Stomach (tissue), 4 donors: Measurements from ENCODE around the gene RPS6KA4.

Experiments used
- POLR2A ChIP-seq, 4 donors: fragments of 450-650 bp; IDR thresholded peaks; one replicate each; pipeline ENCODE4 v1.6.1; 2016; ENCODE audit warnings: antibody characterized with exemption in 4 of 4, control low read depth in 2 of 4, mild to moderate bottlenecking in 1 of 4, moderate library complexity in 1 of 4
- POLR2AphosphoS5 ChIP-seq, 3 donors: sonication (generic); formaldehyde crosslinking; IDR thresholded peaks; one replicate each; pipeline ENCODE4 v1.6.1; 2016; ENCODE audit warnings: antibody characterized with exemption in 3 of 3
- TF ChIP-seq, protein P1 (sequence below), 7 experiments: fragments of 450-650 bp in 4 of 7; fragments of 200-600 bp in 3 of 7; sonication (generic) in 3 of 7; IDR thresholded peaks; one replicate each; pipeline ENCODE4 v1.5.1; 2016 to 2019; ENCODE audit warnings: antibody characterized with exemption in 7 of 7, control low read depth in 2 of 7, mild to moderate bottlenecking in 1 of 7

DNA sequence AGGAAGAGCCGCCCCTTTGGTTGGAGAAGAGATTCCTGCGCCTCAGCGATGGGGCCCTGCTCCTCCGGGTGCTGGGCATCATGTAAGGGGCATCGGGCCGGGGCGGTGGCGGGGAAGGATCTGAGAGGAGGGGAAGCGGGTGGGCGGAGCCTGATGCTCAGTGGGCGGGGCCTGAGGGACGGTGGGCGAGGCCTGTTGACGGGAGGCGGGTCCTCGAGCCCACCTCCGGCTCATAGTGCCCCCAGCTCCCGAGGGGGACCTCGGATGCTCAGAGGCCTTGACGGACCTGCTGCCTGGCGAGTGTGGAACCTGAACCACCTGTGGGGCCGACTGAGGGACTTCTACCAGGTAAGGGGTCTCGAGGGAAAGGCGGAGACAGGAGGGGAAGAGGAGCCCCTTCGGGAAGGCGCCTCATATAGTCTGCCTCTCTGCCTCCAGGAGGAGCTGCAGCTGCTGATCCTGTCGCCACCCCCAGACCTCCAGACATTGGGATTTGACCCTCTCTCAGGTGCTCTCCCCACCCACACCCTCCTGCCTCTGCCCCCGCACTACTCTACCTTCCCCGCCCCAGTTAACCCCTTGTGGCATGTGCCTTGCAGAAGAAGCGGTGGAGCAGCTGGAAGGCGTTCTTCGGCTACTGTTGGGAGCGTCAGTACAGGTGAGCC is 18.2 kb upstream of the RPS6KA4 start:
- TF ChIP-seq POLR2A (IDR thresholded peaks at IDR 0.05) (no peak), POLR2AphosphoS5 (IDR thresholded peaks at IDR 0.05) (no peak)
- TF ChIP-seq, protein P1, sequence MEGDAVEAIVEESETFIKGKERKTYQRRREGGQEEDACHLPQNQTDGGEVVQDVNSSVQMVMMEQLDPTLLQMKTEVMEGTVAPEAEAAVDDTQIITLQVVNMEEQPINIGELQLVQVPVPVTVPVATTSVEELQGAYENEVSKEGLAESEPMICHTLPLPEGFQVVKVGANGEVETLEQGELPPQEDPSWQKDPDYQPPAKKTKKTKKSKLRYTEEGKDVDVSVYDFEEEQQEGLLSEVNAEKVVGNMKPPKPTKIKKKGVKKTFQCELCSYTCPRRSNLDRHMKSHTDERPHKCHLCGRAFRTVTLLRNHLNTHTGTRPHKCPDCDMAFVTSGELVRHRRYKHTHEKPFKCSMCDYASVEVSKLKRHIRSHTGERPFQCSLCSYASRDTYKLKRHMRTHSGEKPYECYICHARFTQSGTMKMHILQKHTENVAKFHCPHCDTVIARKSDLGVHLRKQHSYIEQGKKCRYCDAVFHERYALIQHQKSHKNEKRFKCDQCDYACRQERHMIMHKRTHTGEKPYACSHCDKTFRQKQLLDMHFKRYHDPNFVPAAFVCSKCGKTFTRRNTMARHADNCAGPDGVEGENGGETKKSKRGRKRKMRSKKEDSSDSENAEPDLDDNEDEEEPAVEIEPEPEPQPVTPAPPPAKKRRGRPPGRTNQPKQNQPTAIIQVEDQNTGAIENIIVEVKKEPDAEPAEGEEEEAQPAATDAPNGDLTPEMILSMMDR (IDR thresholded peaks at IDR 0.05) = no peak
